Pancreas (tissue), 10 donors: ENCODE measurements around the gene SNX33. TPM values are rescaled to one million over a fixed set of nuclear protein-coding genes. Genes with fewer than 3 reads are reported as not detected.
"Not testable (repeated sequence)": the region's sequence is repeated elsewhere in the genome, so short reads cannot be mapped to it uniquely, and the experiment has no call there.

ENCODE experiments used
- ATAC-seq, 4 donors: fragments of 200-7000 bp; cut with Tn5 transposase; one replicate each; pipeline versions ENCODE4 v1.8.0 to v1.9.1; 2020; ENCODE audit warnings: mild to moderate bottlenecking in 4 of 4, moderate library complexity in 4 of 4
- DNase-seq, 6 donors: peaks; one replicate each; pipeline ENCODE4 v3.0.0-alpha.2; 2020
- FAIRE-seq: peaks from 2 replicates; lab custom pipeline; 2012; peaks lifted over from hg19 to GRCh38; lab: Jason Lieb, UNC
- H3K27ac ChIP-seq, 4 donors: fragments of 200-600 bp; sonication (generic); 1 replicate in 3 of 4; 2 replicates in 1 of 4; pipeline versions ENCODE4 v1.5.0 to v1.8.0; 2020
- H3K27me3 ChIP-seq, 4 donors: fragments of 200-600 bp; one replicate each; pipeline ENCODE4 v1.8.0; 2021
- H3K36me3 ChIP-seq, 3 donors: fragments of 200-600 bp; sonication (generic) in 1 of 3; one replicate each; pipeline versions ENCODE4 v1.5.0 to v1.8.0; 2020 to 2021
- H3K4me1 ChIP-seq, 3 donors: fragments of 200-600 bp; one replicate each; pipeline ENCODE4 v1.8.0; 2021
- H3K4me3 ChIP-seq, 4 donors: fragments of 200-600 bp; sonication (generic) in 2 of 4; one replicate each; pipeline versions ENCODE4 v1.5.0 to v1.8.0; 2020 to 2021
- H3K9me3 ChIP-seq, 4 donors: fragments of 200-600 bp; one replicate each; pipeline ENCODE4 v1.8.0; 2021
- CTCF ChIP-seq, 4 donors: fragments of 200-600 bp; sonication (generic) in 3 of 4; IDR thresholded peaks; one replicate each; pipeline versions ENCODE4 v1.5.0 to v1.8.0; 2021; ENCODE audit warnings: antibody characterized with exemption in 4 of 4
- WGBS, 2 donors: extraction: QIAGEN DNeasy Blood & Tissue Kit; methylation state at CpG; one replicate each; pipeline ENCODE4 v1.1.7; 2013; 5-methylcytosine and 5-hydroxymethylcytosine counted together
- intact Hi-C, 3 donors: fragments of 100-400 bp; cut with DNase I; formaldehyde crosslinking; loops; one replicate each; pipeline versions ENCODE4 v1.11.1 to v1.14.2; 2022
- polyA plus RNA-seq, 2 donors: library from polyadenylated mRNA; stranded (reverse); fragments of 200-250 nt; gene quantifications; one replicate each; pipeline ENCODE4 v1.2.3, GENCODE V29; 2013
- total RNA-seq, 6 donors: library from RNA; stranded (reverse); fragmentation: NEBNext Ultra II Directional in 4 of 6; extraction: Animal tissue kit (Norgen Biotek cat#: 25700) in 4 of 6; gene quantifications; one replicate each; pipeline versions ENCODE4 v1.2.1 to v1.2.4, GENCODE V29; 2021 to 2023
- donor health status: healthy with polysubstance abuse.
- donor health status: DM: no; HTN: no; CAD: no; lungs with moderate emphysema.
- donor health status: DM: no; HTN: no; CAD: no.
- donor health status: control.
- donor health status: control.
- donor health status: Bipolar disorder and iron deficiency.
- donor health status: DM: yes; HTN: yes; CAD: no.
- donor health status: DM: no; HTN: no; CAD: no.
- donor health status: DM: no; HTN: no; CAD: no.
- donor health status: DM: yes; HTN: yes; CAD: no.

The SNX33 gene
- total and polyA plus RNA-seq, 8 donors: 9.8 to 24.1 (median 13.9) TPM

DNA sequence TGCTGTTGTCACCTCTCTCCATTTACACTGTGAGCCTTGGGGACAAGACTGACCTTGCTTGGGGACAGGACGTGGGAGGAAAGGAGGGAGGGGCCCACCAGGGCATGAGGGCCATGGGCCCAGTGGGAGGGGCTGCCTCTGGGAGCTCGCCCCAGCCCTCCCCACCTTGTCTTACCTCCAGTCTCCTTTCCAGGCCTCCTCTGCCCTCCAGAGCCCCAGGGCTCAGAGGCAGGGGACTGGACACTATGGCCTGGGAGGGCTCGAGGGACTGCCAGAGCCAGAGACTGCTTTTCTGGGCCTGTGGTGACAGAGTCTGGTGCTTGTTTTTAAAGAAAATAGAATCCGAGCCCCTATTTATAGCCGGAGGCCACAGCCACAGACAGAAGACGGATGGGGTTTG, 54.7 kb downstream of the SNX33 start:
- no peaks in the 10 kb centered on the region for H3K36me3 ChIP-seq
- no peak for TF ChIP-seq CTCF (IDR thresholded peaks at IDR 0.05)
- 75 to 84% methylated on average over 4 to 6 of the region's 6 CpGs for WGBS, 2 donors
- no peak overlapping the region for H3K27ac ChIP-seq
- no peaks in the 10 kb centered on the region for H3K9me3 ChIP-seq
- H3K4me1 ChIP-seq: no peaks in the 10 kb centered on the region
- FAIRE-seq: no peak
- intact Hi-C loops: no loop called here
- H3K27me3 ChIP-seq: no peaks in the 10 kb centered on the region
- H3K4me3 ChIP-seq: no peak overlapping the region
- no peak for DNase-seq
- ATAC-seq: no peak

DNA sequence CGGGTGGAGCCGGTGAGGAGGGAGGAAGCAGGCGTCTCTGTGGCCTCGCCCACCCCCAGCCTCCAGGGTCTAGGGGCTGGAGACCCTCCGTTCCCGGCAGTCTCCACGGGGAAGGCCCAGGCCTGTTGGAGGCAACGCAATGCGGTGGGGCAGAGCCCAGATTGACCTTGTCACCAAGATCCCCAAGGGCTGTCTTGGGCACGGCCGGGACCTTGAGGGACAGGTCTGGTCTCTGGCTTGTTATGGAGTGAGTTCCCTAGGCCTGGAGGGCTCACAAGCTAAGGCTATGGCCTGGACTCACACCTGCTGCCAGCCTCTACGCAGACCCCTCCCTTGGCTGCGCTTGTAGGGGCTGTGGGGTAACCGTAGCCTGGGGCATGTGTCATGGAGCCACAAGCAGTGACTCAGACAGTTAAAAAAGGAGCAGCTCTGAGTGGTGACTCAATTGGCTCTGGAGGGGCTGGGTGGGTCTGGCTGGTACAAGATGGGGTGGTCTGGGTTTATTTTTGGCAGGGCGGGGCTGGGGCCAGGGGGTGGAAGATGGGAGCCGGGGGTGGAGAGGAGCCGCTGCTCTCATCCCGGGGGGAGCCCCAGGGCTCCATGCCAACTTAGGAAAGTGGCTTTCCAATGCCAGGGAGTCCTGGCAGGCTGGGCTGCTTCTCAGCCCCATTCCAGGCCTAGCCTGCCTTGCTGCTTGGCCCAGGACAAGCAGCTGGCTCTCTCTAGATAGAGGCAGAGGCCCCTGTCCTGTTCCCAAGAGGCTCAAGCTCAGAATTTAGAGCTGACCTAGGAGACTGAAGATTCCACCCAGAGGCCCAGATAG, 55.9 kb downstream of the SNX33 start:
- H3K27ac ChIP-seq, FAIRE-seq, intact Hi-C loops, DNase-seq, H3K4me3 ChIP-seq, H3K27me3 ChIP-seq, H3K9me3 ChIP-seq, H3K4me1 ChIP-seq, H3K36me3 ChIP-seq: not testable (repeated sequence)
- ATAC-seq: peak in 1 of 4 donors; percentile 12
- WGBS, 2 donors: 79 to 87% methylated on average over 9 to 13 of the region's 18 CpGs

DNA sequence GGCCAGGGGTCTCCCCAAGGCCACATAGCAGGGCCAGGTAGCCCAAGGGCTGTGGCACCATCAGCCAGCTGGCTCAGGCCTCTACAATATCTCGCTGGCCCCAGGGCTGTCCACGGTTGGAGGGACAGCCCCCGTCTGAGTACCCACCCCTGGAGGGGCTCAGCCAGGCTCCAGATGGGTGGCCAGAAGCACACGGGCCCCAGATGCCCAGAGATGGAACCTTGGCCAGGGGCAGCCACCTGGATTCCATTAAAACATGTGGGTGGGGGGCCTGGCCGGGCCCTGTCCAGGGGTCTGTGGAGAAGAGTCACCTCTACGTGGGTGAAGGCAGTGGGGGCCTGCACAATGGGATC, 56.5 kb downstream of the SNX33 start:
- no peak for ATAC-seq

GRCh38 chr15:75704618-75705017, 56.9 kb downstream of the SNX33 start:
- Histone ChIP-seq H3K4me3 (no peak overlapping the region), H3K27me3 (no peaks in the 10 kb centered on the region), H3K36me3 (no peaks in the 10 kb centered on the region), H3K4me1 (no peaks in the 10 kb centered on the region), H3K27ac (no peak overlapping the region), H3K9me3 (no peaks in the 10 kb centered on the region)
- WGBS, 2 donors: 88 to 98% methylated on average over 9 of the region's 9 CpGs
- ATAC-seq: no peak
- FAIRE-seq: no peak
- TF ChIP-seq CTCF (IDR thresholded peaks at IDR 0.05): no peak
- no peak for DNase-seq
- intact Hi-C loops: no loop called here

More for the DNA sequence above, 56.5 kb downstream of the SNX33 start:
- FAIRE-seq (no peak), DNase-seq (peak in 1 of 6 donors; percentile 51)
- 69 to 89% methylated on average over 6 of the region's 6 CpGs for WGBS, 2 donors
- intact Hi-C loops: no loop called here
- Histone ChIP-seq H3K27me3 (no peaks in the 10 kb centered on the region), H3K36me3 (no peaks in the 10 kb centered on the region), H3K4me1 (no peaks in the 10 kb centered on the region), H3K9me3 (no peaks in the 10 kb centered on the region), H3K4me3 (no peak overlapping the region), H3K27ac (no peak overlapping the region)
- TF ChIP-seq CTCF (IDR thresholded peaks at IDR 0.05): no peak

- H3K27me3 ChIP-seq, DNase-seq, H3K4me3 ChIP-seq, H3K27ac ChIP-seq, ATAC-seq, FAIRE-seq, H3K4me1 ChIP-seq, H3K36me3 ChIP-seq, intact Hi-C loops, H3K9me3 ChIP-seq: not testable (repeated sequence)
- 80 to 87% methylated on average over 5 of the region's 5 CpGs for WGBS, 2 donors
These were observed 57.7 kb downstream of the SNX33 start for GRCh38 chr15:75705375-75705774.
